Lower lobe of right lung (tissue), 2 donors: Measurements from ENCODE around the gene ZNF384. TPM values are rescaled to one million over a fixed set of nuclear protein-coding genes. Genes with fewer than 3 reads are reported as not detected.
A peak's percentile ranks its signal among the peaks of the same experiment; 100 is the strongest.

Experiments used
- ATAC-seq, 2 donors: fragments of 200-7000 bp; cut with Tn5 transposase; one replicate each; pipeline ENCODE4 v1.9.1; 2020 to 2022; ENCODE audit warnings: mild to moderate bottlenecking in 2 of 2, moderate library complexity in 2 of 2
- DNase-seq: peaks from one replicate; pipeline ENCODE4 v3.0.0-alpha.2; 2020
- H3K27ac ChIP-seq: fragments of 200-600 bp; one replicate; pipeline ENCODE4 v1.8.0; 2022
- H3K27me3 ChIP-seq: fragments of 200-600 bp; one replicate; pipeline ENCODE4 v1.8.0; 2022; ENCODE audit warnings: low read depth
- H3K36me3 ChIP-seq: fragments of 200-600 bp; one replicate; pipeline ENCODE4 v1.8.0; 2022; ENCODE audit warnings: mild to moderate bottlenecking
- H3K4me1 ChIP-seq: fragments of 200-600 bp; one replicate; pipeline ENCODE4 v1.8.0; 2022
- H3K4me3 ChIP-seq: fragments of 200-600 bp; one replicate; pipeline ENCODE4 v1.8.0; 2022; ENCODE audit warnings: mild to moderate bottlenecking
- H3K9me3 ChIP-seq: fragments of 200-600 bp; one replicate; pipeline ENCODE4 v1.8.0; 2022
- CTCF ChIP-seq: fragments of 200-600 bp; IDR thresholded peaks from one replicate; pipeline ENCODE4 v1.8.0; 2022; ENCODE audit warnings: antibody characterized with exemption, mild to moderate bottlenecking
- intact Hi-C: fragments of 100-400 bp; cut with DNase I; formaldehyde crosslinking; loops from one replicate; pipeline ENCODE4 v1.11.0; 2022
- total RNA-seq: library from RNA; stranded (reverse); fragmentation: NEBNext Ultra II Directional; extraction: Animal tissue kit (Norgen Biotek cat#: 25700); gene quantifications from one replicate; pipeline ENCODE4 v1.2.1, GENCODE V29; 2021
- donor health status: DM: no; HTN: yes; CAD: no; lungs with severe emphysema.

ZNF384 gene
- total RNA-seq, 1 donor from 2014 or later: 48.7 TPM

- no peaks in the 10 kb centered on the region for H3K9me3 ChIP-seq
- no peaks in the 10 kb centered on the region for H3K36me3 ChIP-seq
- no peaks in the 10 kb centered on the region for H3K27me3 ChIP-seq
- H3K4me1 ChIP-seq: peaks cover 23% of the 10 kb centered on the region
- peak overlapping the region; percentile 33 for H3K4me3 ChIP-seq
- ATAC-seq (no peak), DNase-seq (no peak)
- no peak overlapping the region for H3K27ac ChIP-seq
- intact Hi-C loops: no loop called here
- TF ChIP-seq CTCF: no peak
Observed at GRCh38 chr12:6620885-6621274, 68.3 kb downstream of the ZNF384 start.

- peak; percentile 66 to 69 for ATAC-seq
- Histone ChIP-seq H3K27ac (no peak overlapping the region), H3K27me3 (no peaks in the 10 kb centered on the region), H3K4me3 (peak overlapping the region; percentile 33), H3K9me3 (no peaks in the 10 kb centered on the region), H3K36me3 (no peaks in the 10 kb centered on the region), H3K4me1 (peaks cover 23% of the 10 kb centered on the region)
- TF ChIP-seq CTCF: peak; percentile 50
- peak; percentile 73 for DNase-seq
- intact Hi-C loops: no loop called here
Observed at GRCh38 chr12:6620137-6620884, 68.9 kb downstream of the ZNF384 start.

GRCh38 chr12:6618483-6619225 lies 70.5 kb downstream of the ZNF384 start:
- DNase-seq (no peak), ATAC-seq (no peak)
- H3K4me3 ChIP-seq: no peak overlapping the region
- no peak overlapping the region for H3K27ac ChIP-seq
- H3K9me3 ChIP-seq: no peaks in the 10 kb centered on the region
- no peaks in the 10 kb centered on the region for H3K27me3 ChIP-seq
- H3K36me3 ChIP-seq: no peaks in the 10 kb centered on the region
- TF ChIP-seq CTCF: no peak
- peaks cover 28% of the 10 kb centered on the region for H3K4me1 ChIP-seq
- intact Hi-C loops: no loop called here

Other genes starting within 250 kb of the ZNF384 start
- gene CD27, start 244.4 kb downstream of the ZNF384 start, total RNA-seq: 2.3 TPM
- 32.4 TPM for gene TAPBPL, start 237.3 kb downstream of the ZNF384 start, total RNA-seq
- 6.8 TPM for gene VAMP1, start 218.7 kb downstream of the ZNF384 start, total RNA-seq
- 121 TPM for gene MRPL51, start 196.1 kb downstream of the ZNF384 start, total RNA-seq
- 32.0 TPM for gene NCAPD2, start 195.3 kb downstream of the ZNF384 start, total RNA-seq
- 766 TPM for gene GAPDH, start 154.9 kb downstream of the ZNF384 start, total RNA-seq
- gene IFFO1, start 133.3 kb downstream of the ZNF384 start, total RNA-seq: 27.6 TPM
- 30.2 TPM for gene NOP2, start 121.1 kb downstream of the ZNF384 start, total RNA-seq
- 169 TPM for gene CHD4, start 82.0 kb downstream of the ZNF384 start, total RNA-seq
- 3.8 TPM for gene LPAR5, start 53.4 kb downstream of the ZNF384 start, total RNA-seq
- 7.2 TPM for gene ACRBP, start 41.9 kb downstream of the ZNF384 start, total RNA-seq
- gene ING4, start 26.3 kb downstream of the ZNF384 start, total RNA-seq: 41.3 TPM
- 0.18 TPM for gene PIANP, start 11.4 kb upstream of the ZNF384 start, total RNA-seq
- 55.1 TPM for gene COPS7A, start 34.7 kb upstream of the ZNF384 start, total RNA-seq
- gene MLF2, start 63.8 kb upstream of the ZNF384 start, total RNA-seq: 108 TPM
- 267 TPM for gene PTMS, start 77.0 kb upstream of the ZNF384 start, total RNA-seq
- 2.1 TPM for gene LAG3, start 83.1 kb upstream of the ZNF384 start, total RNA-seq
- 80.3 TPM for gene CD4, start 100.2 kb upstream of the ZNF384 start, total RNA-seq
- gene GPR162, start 132.4 kb upstream of the ZNF384 start, total RNA-seq: 21.5 TPM
- gene P3H3, start 139.0 kb upstream of the ZNF384 start, total RNA-seq: 7.0 TPM
- 1.0 TPM for gene GNB3, start 151.6 kb upstream of the ZNF384 start, total RNA-seq
- 2.9 TPM for gene CDCA3, start 161.9 kb upstream of the ZNF384 start, total RNA-seq
- 58.6 TPM for gene USP5, start 162.8 kb upstream of the ZNF384 start, total RNA-seq
- gene TPI1, start 178.2 kb upstream of the ZNF384 start, total RNA-seq: 278 TPM
- gene SPSB2, start 183.9 kb upstream of the ZNF384 start, total RNA-seq: 25.5 TPM
- gene LRRC23, start 215.4 kb upstream of the ZNF384 start, total RNA-seq: 26.6 TPM
- gene ENO2, start 225.2 kb upstream of the ZNF384 start, total RNA-seq: 41.9 TPM
- gene ATN1, start 238.6 kb upstream of the ZNF384 start, total RNA-seq: 123 TPM